ENCODE measurements around the gene OR1J2. TPM values are rescaled to one million over a fixed set of nuclear protein-coding genes. Genes with fewer than 3 reads are reported as not detected.
A peak's percentile ranks its signal among the peaks of the same experiment; 100 is the strongest.
"Not testable (repeated sequence)": the region's sequence is repeated elsewhere in the genome, so short reads cannot be mapped to it uniquely, and the experiment has no call there.

OR1J2 gene, protein sequence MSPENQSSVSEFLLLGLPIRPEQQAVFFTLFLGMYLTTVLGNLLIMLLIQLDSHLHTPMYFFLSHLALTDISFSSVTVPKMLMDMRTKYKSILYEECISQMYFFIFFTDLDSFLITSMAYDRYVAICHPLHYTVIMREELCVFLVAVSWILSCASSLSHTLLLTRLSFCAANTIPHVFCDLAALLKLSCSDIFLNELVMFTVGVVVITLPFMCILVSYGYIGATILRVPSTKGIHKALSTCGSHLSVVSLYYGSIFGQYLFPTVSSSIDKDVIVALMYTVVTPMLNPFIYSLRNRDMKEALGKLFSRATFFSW
- not detected for polyA plus RNA-seq (2012; ENCODE audit: insufficient read depth, insufficient read length)

DNA sequence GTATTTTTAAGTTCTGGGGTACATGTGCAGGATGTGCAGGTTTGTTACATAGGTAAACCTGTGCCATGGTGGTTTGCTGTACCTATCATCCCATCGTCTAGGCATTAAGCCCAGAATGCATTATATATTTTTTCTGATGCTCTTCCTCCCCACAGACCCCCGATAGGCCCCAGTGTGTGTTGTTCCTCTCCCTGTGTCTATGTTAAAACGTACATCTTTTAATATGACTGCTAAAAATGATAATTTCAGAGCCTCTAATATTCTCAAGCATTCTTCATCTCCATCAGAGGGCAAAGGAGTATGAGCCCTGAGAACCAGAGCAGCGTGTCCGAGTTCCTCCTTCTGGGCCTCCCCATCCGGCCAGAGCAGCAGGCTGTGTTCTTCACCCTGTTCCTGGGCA, at the start of gene OR1J2:
TSS of gene OR1J2 (plus strand) at position 301 of the 400 bp plus-strand sequence. CDS start at position 301, 0 bp downstream.
- DNase-seq (ENCODE audit: low read depth, low spot score): no peak

DNA sequence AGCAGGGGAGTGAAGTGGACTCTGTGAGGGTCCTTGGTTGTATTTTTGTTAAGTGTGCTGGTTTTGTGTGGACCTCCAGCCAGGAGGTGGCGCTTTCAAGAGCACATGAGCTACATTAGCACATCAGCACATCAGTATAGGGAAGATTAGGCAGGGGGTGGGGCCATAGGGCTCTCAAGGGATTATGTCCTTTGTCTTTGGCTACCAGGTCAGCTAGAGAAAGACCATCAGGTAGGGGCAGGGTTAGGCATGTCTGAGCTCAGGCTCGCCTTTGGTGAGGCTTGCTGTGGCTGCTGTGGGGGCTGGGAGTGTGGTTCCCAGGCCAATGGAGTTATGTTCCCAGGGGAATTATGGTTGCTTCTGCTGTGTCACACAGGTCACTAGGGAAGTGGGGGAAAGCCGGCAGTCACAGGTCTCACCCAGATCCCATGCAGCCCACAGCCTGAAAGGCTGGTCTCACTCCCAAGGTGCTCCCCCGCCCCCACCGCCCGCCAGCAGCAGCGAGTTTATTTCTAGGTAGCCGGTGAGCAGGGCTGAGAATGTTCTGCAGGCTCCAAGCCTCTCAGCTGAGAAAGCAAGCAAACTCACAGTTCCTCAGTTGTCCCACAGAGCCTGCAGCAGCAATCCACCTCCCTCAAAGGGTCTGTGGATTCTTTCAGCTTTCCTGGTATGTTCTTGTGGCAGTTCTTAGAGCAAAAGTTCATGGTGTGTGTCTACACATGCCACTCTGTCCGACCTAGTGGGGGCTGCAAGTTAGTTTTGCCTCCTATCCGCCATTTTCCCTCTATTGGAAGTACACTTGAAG, 46.6 kb upstream of the OR1J2 start:
- H3K4me3 ChIP-seq (ENCODE audit: low read length): peak overlapping the region; percentile 36
- peak; percentile 45 for DNase-seq (ENCODE audit: low read depth, low spot score)

More for the DNA sequence above, at the start of gene OR1J2:
- H3K4me3 ChIP-seq (ENCODE audit: low read length): no peak within 1 kb of the TSS

DNA sequence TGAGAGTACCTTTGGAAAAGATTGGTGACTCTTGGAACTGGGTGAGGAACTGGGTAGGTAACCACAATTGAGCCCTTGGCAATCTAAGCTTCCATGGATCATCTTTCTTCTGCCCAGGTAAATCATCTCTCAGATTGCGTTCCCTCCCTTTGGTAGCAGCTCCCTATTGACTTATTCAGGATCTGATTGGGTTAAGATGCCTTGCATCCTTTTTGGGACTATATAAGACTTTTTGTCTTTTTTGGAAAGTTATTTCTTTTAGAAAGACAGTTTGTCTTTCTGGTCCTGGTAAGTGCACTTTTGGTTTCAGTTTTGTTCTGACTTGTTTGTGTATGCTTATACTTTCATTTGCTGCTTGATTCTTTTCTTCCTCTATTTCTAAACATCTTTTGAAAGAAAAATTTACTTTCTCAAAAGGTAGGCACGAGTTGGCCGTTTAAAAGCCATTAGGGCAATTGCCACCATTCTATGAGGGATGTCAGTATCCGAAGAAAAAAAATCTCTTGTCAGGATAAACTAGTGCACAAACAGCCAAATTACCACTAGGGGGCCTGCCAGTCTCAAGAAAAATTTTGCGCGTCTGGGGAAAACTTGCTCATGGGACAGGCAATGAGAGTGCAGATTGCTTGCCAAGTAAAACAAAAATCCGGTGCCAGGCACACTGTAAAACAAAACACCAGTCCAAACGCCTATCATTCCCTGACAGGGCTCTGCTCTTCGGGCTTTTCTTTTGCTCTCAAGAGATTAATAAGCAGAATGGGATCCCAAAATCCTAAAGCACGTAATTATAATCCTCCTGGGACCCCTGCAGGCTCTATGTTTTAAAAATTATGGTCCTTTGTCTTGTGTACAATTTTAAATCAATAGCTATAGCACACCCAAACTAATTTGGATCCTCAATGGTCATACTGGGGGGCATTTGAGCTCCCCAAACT, 45.7 kb upstream of the OR1J2 start:
- DNase-seq (ENCODE audit: low read depth, low spot score): peak; percentile 77
- H3K4me3 ChIP-seq (ENCODE audit: low read length): peak overlapping the region; percentile 36

DNA sequence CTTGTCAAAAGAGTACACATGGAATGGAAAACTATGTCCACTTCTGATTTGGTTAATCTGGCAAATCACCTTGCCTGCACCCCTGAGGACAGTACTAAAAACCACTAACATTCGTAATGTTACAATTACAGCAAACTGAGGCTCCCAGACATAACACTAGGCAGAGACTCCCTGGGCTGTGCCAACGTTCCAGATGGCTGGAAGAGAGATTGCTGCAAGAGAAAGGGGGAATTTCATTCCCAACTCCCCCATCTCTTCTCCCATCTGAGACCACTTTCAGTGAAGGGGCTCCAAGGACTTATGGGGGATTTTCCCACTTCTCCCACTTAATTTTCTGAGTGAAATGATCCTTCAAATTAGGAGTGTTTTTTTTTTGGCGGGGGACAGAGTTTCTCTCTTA, 44.1 kb upstream of the OR1J2 start:
- H3K4me3 ChIP-seq (ENCODE audit: low read length): no peak overlapping the region
- DNase-seq (ENCODE audit: low read depth, low spot score): no peak

DNA sequence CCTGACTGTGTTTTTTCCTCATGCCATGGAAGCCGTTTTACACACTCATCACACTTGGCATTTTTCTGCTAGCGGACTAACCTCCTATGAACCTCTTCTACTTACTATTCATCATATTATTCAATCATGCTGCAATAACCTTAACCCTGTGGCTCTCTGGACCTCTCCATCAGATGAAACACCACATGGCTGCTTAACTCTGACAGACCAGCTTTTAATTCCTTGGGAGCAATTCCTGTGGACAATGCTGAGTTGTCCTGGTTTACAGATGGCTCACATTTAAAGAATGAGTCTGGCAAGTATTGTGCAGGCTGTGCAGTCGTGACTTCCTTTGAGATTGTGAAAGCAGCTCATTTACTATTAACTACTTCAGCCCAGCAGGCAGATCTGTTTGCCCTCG, 41.9 kb upstream of the OR1J2 start:
- H3K4me3 ChIP-seq (ENCODE audit: low read length): no peak overlapping the region
- DNase-seq (ENCODE audit: low read depth, low spot score): no peak

DNA sequence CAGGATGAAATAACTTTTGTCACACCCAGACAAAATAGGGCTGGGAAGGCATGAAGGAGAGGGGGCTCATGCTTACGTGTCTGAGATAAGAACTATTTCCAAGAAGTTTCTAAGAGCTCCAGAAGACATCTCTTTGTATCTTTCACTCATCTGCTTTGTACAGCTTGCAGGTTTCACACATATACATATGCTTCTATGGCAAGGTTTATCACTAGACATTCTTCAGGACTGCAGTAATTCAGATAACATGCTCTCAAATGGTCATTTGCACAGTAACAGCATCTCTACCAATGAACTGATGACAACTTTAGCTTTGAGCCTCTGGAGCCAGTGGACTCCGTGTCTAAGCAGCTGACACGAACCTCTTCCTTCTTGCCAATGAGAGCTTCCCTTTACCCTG, 36.0 kb upstream of the OR1J2 start:
- DNase-seq (ENCODE audit: low read depth, low spot score): no peak
- no peak overlapping the region for H3K4me3 ChIP-seq (ENCODE audit: low read length)

DNA sequence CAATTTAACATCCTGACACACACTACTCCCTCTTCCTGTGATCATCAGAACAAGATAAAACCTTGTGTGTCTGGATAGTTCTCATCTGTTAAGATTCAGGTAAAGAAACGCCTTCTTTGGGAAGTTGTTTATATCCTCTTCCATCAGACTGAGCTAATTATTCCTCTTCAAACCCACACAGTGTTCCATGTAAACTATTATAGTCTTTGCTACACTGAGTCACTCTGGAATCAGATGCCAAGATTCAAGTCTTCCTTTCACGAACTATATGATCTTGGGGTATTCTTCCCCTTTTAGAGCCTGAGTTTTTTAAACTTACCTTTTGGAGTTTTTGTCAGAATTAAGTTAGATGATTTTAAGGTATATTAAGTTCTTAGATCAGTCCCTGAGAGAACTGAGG, 34.9 kb upstream of the OR1J2 start:
- DNase-seq (ENCODE audit: low read depth, low spot score): no peak
- no peak overlapping the region for H3K4me3 ChIP-seq (ENCODE audit: low read length)

DNA sequence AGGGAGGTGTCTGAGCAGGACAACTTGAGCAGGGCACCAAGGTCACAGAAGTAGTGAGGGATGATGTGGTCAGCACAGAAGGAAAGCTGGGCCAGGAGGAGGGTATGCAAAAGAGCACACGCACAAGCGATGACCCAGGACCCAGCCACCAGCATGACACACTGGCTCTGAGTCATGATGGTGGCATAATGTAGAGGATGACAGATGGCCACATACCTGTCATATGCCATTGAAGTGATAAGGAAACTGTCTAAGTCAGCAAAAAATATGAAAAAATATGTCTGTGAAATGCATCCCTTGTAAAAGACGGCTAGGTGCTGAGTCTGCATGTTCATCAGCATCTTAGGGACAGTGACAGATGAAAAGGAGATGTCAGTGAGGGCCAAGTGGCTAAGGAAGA, 33.3 kb upstream of the OR1J2 start:
- H3K4me3 ChIP-seq (ENCODE audit: low read length): no peak overlapping the region
- no peak for DNase-seq (ENCODE audit: low read depth, low spot score)

DNA sequence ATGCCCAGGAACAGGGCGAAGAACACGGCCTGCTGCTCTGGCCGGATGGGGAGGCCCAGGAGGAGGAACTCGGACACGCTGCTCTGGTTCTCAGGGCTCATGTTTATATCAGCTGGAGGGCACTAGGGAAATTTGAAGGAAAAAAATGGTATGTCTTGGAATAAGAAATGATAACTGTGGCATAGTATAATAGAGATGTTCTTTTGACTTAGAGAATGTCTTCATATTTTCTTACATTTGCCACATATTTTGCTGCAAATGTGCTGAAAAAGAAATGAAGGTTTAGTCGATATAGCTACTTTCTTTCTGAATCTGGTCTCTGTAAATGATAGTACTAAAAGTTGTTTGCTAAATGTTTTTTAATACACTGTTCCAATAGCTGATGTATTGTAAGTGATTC, 32.8 kb upstream of the OR1J2 start, which contains the start of gene OR1J1:
TSS of gene OR1J1 (minus strand) at position 101 of the 400 bp plus-strand sequence. CDS start at position 101, 0 bp downstream.
- no peak within 1 kb of the TSS for H3K4me3 ChIP-seq (ENCODE audit: low read length)
- DNase-seq (ENCODE audit: low read depth, low spot score): no peak

DNA sequence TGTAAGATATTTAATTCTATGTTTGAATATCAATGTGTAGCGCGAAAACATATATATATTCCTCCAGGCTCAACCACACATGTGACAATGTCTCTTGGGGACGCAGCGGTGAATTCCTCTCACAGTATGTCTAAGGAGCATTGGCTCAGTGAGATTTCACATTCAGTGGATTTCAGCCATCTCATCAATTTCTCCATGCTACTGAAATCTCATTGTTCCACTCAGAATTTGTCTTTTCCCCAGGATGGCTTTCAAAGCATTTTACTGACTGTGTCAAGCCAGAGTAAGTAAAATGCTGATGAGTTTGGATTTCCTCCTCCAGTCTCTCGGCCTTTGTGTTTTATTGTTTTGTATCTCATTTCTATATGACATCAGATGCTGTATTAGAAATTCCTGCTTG, 31.5 kb upstream of the OR1J2 start:
- no peak overlapping the region for H3K4me3 ChIP-seq (ENCODE audit: low read length)
- DNase-seq (ENCODE audit: low read depth, low spot score): no peak

DNA sequence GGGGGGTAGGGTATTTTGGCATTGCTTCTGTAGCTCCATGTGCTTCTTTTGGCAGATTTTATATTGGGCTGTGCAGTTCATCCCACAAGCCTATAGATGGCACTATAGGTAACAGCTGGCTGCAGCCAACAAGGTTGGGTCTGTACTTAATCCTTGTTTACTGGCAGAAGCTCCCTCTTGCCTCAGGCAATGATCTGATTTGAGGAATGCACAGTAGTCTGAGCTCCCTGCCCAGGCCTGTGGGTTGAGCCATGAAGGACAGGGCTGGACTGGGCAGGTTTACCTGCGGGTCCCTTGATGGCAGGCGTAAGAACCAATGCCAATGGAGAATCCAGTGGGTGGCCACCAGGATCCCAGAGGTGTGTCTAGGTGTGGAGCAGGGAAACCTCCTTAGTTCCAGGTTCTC, 11.7 kb upstream of the OR1J2 start:
- DNase-seq (ENCODE audit: low read depth, low spot score): peak; percentile 39
- H3K4me3 ChIP-seq (ENCODE audit: low read length): no peak overlapping the region

DNA sequence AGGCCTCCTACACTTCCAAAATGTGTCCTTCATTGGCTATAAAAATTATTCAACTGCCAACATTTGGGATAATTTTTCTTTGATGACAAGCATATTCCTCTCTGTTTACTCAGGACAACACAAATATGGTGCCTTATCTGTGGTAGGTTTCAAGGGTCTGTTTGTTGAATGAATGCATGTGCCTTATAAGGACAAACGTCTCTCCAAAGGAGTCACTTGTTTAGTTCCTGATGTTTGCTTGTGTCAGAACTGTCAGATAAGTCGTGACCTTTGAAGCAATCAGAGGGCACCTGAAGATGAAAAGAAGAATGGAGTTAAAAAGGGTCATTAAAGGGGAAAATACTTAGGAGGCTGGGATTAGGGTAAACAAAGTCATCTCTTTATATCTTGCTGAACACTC, 3.6 kb upstream of the OR1J2 start:
- no peak overlapping the region for H3K4me3 ChIP-seq (ENCODE audit: low read length)
- no peak for DNase-seq (ENCODE audit: low read depth, low spot score)

DNA sequence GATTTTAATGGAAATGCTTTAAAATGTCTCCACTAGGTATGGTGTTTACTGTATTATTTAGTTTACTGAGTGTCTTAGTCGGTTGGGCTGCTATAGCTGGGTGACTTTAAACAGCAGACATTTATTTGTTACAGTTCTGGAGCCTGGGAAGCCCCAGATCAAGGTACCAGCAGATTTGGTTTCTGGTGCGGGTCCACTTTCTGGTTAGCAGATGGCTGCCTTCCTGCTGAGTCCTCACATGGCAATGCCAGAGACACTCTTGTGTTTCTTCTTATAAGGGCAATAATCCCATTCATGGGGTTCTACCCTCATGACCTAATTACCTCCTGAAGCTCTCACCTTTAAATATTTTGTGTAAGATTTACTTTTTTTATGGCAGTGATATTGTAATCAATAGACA, 7.6 kb downstream of the OR1J2 start:
- no peak overlapping the region for H3K4me3 ChIP-seq (ENCODE audit: low read length)

DNA sequence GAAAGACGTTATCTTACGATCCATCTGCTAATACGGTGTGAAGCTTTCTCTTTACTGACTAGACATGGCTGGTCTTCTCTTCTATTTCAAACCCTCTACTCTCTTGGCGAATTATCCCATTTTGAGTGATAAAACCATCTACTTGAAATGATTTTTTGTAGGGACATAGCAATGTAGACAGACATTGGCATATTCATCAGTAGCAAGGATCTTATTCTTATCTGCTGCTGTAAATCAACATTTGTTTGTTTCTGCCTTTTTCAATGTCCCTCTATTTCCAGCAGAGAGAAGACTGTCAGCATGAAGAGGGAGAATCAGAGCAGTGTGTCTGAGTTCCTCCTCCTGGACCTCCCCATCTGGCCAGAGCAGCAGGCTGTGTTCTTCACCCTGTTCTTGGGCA, 8.2 kb downstream of the OR1J2 start, which contains the start of gene OR1J4:
TSS of gene OR1J4 (plus strand) at position 301 of the 400 bp plus-strand sequence. CDS start at position 301, 0 bp downstream.
- no peak for DNase-seq (ENCODE audit: low read depth, low spot score)

More for the DNA sequence above, 7.6 kb downstream of the OR1J2 start:
- no peak for DNase-seq (ENCODE audit: low read depth, low spot score)

DNA sequence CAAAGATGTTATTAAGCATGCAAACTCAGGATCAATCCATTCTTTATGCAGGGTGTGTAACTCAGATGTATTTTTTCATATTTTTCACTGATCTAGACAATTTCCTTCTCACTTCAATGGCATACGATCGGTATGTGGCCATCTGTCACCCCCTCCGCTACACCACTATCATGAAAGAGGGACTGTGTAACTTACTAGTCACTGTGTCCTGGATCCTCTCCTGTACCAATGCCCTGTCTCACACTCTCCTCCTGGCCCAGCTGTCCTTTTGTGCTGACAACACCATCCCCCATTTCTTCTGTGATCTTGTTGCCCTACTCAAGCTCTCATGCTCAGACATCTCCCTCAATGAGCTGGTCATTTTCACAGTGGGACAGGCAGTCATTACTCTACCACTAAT, 8.8 kb downstream of the OR1J2 start:
- no peak for DNase-seq (ENCODE audit: low read depth, low spot score)
- no peak overlapping the region for H3K4me3 ChIP-seq (ENCODE audit: low read length)

More for the DNA sequence above, 8.2 kb downstream of the OR1J2 start, which contains the start of gene OR1J4:
- no peak within 1 kb of the TSS for H3K4me3 ChIP-seq (ENCODE audit: low read length)

DNA sequence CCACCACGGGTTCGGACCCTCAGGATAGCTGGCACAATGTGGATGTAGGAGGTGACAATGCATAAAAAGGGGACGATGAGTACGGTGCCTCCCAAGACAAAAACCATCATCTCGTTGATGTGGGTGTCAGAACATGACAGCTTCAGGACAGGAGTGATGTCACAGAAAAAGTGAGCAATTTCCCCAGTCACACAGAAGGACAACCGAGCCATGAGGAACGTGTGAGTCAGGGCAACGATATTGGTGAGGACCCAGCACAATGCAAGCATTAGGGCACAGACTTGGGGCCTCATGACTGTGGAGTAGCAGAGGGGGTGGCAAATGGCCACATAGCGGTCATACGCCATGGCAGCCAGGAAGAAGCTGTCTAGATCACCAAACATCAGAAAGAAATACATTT, 16.0 kb downstream of the OR1J2 start:
- DNase-seq (ENCODE audit: low read depth, low spot score): no peak

DNA sequence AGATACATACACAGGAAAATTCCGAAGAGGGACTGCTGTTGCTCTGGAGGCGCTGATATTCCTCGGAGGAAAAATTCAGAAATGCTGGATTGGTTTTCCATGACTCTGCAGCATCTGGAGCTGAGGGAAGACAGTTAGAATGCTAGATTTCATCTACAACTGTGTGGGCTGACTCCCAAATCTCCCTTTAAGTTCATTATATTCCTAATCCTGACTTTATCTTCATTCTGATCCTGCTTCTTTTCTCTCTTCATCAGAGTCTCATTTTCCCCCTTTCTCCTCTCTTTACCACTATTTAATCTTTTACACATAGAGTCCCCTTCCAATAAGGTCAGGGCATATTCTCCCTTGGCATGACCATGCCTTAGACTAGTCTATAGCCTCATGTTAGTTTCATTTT, 16.6 kb downstream of the OR1J2 start, which contains the start of gene OR1N1:
TSS of gene OR1N1 (minus strand) at position 101 of the 400 bp plus-strand sequence. CDS start at position 101, 0 bp downstream.
- no peak for DNase-seq (ENCODE audit: low read depth, low spot score)
- H3K4me3 ChIP-seq (ENCODE audit: low read length): no peak within 1 kb of the TSS

More for the DNA sequence above, 16.0 kb downstream of the OR1J2 start:
- H3K4me3 ChIP-seq (ENCODE audit: low read length): no peak overlapping the region

DNA sequence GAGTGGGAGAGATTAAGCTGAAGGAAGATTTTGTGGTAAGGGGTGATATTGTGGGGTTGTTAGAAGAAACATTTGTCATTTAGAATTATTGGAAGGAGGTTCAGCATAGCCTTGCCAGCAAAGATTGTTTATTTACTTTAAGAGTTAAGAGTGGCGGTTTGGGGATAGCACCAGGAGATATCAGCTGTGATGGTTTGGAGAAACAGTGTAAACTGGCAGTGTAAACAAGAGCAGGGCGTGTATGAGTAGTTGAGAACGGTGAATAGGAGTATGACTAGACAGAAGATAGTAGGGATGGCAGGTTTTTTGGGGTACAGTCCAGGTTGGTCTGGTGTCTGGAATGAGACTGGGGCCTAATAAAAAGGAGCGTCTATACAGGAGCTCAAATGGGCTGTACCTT, 20.6 kb downstream of the OR1J2 start:
- DNase-seq (ENCODE audit: low read depth, low spot score); H3K4me3 ChIP-seq (ENCODE audit: low read length): not testable (repeated sequence)

DNA sequence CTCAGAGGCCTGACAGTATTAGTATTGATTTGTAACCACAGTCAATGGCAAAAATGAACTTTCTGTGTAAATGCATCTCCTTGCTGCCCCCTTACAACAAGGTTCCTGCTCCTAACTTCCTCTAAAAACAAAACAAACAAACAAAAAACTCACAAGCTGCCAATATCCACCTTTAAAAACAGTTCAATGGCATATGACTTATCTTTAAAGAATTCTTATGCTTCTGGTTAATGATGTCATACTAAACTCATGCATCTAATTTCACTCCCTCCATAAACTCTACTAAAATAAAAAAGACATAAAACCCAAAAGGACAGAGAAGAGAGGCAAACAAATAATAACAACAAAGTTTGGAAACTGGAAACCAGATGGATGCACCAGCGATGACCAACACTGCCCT, 25.5 kb downstream of the OR1J2 start:
- DNase-seq (ENCODE audit: low read depth, low spot score): no peak
- no peak overlapping the region for H3K4me3 ChIP-seq (ENCODE audit: low read length)

Data from Jurkat, Clone E6-1 (cell line).